HepG2 (cell line): ENCODE measurements around the gene RANBP3. TPM values are rescaled to one million over a fixed set of nuclear protein-coding genes. Genes with fewer than 3 reads are reported as not detected.
A peak's percentile ranks its signal among the peaks of the same experiment; 100 is the strongest.

ENCODE experiments used
- CREB3 ChIP-seq: sonication (generic); formaldehyde crosslinking; IDR thresholded peaks from 2 replicates; pipeline ENCODE4 v1.5.0; 2020; ENCODE audit warnings: missing genetic modification reagents
- EP300 ChIP-seq, 3 experiments: sonication (generic) in 1 of 3; formaldehyde crosslinking in 1 of 3; IDR thresholded peaks; 2 replicates each; pipeline versions ENCODE4 v1.5.1 to v1.6.1; 2011 to 2020; ENCODE audit warnings: low read depth in 2 of 3, low read length in 2 of 3, borderline replicate concordance in 1 of 3, improper control_type of control experiment in 1 of 3, mild to moderate bottlenecking in 1 of 3, missing genetic modification reagents in 1 of 3, moderate library complexity in 1 of 3
- GFI1 ChIP-seq: sonication (generic); formaldehyde crosslinking; IDR thresholded peaks from 2 replicates; pipeline ENCODE4 v1.5.0; 2020; ENCODE audit warnings: missing genetic modification reagents, mild to moderate bottlenecking, borderline replicate concordance
- HIVEP1 ChIP-seq: sonication (generic); formaldehyde crosslinking; IDR thresholded peaks from 2 replicates; pipeline ENCODE4 v1.4.0; 2020; ENCODE audit warnings: mild to moderate bottlenecking, missing genetic modification reagents
- ISL2 ChIP-seq: sonication (generic); formaldehyde crosslinking; IDR thresholded peaks from 2 replicates; pipeline ENCODE4 v1.5.0; 2020; ENCODE audit warnings: missing genetic modification reagents
- KDM5A ChIP-seq: fragments of 200-600 bp; sonication (generic); IDR thresholded peaks from 2 replicates; pipeline ENCODE4 v1.7.0; 2018; ENCODE audit warnings: antibody characterized with exemption, mild to moderate bottlenecking, low read length, borderline replicate concordance
- KMT2B ChIP-seq: IDR thresholded peaks from 2 replicates; pipeline ENCODE4 v1.6.1; 2016; ENCODE audit warnings: missing genetic modification reagents, missing compliant biosample characterization
- MEF2D ChIP-seq: sonication (generic); formaldehyde crosslinking; IDR thresholded peaks from 2 replicates; pipeline ENCODE4 v1.5.1; 2020; ENCODE audit warnings: mild to moderate bottlenecking, missing genetic modification reagents
- NAIF1 ChIP-seq: sonication (generic); formaldehyde crosslinking; IDR thresholded peaks from 2 replicates; pipeline ENCODE4 v1.5.0; 2020; ENCODE audit warnings: mild to moderate bottlenecking, missing genetic modification reagents, borderline replicate concordance
- NFE2 ChIP-seq: sonication (generic); formaldehyde crosslinking; IDR thresholded peaks from 2 replicates; pipeline ENCODE4 v1.4.0; 2020; ENCODE audit warnings: missing genetic modification reagents
- PBX3 ChIP-seq: sonication (generic); formaldehyde crosslinking; IDR thresholded peaks from 2 replicates; pipeline ENCODE4 v1.8.1; 2023; ENCODE audit warnings: missing genetic modification reagents, inconsistent platforms, borderline replicate concordance
- PITX1 ChIP-seq: sonication (generic); formaldehyde crosslinking; IDR thresholded peaks from 2 replicates; pipeline ENCODE4 v1.5.1; 2020; ENCODE audit warnings: mild to moderate bottlenecking, missing genetic modification reagents
- RNF2 ChIP-seq: fragments of 450-650 bp; conservative IDR thresholded peaks from 2 replicates; pipeline ENCODE4 v1.6.1; 2016; ENCODE audit warnings: low read depth
- SKI ChIP-seq: fragments of 450-650 bp; IDR thresholded peaks from one replicate; pipeline ENCODE4 v1.6.1; 2018; ENCODE audit warnings: mild to moderate bottlenecking; ENCODE audit not compliant: partially characterized antibody
- SSRP1 ChIP-seq: IDR thresholded peaks from 2 replicates; pipeline ENCODE4 v1.6.1; 2016; ENCODE audit warnings: control low read depth
- TARDBP ChIP-seq: sonication (generic); formaldehyde crosslinking; IDR thresholded peaks from 2 replicates; pipeline ENCODE4 v1.8.0; 2022; ENCODE audit warnings: mild to moderate bottlenecking, missing genetic modification reagents
- YEATS2 ChIP-seq: sonication (generic); formaldehyde crosslinking; IDR thresholded peaks from 2 replicates; pipeline ENCODE4 v1.4.0; 2020; ENCODE audit warnings: missing genetic modification reagents, borderline replicate concordance
- ZNF121 ChIP-seq: sonication (generic); formaldehyde crosslinking; IDR thresholded peaks from 2 replicates; pipeline ENCODE4 v1.5.0; 2020; ENCODE audit warnings: mild to moderate bottlenecking, missing genetic modification reagents
- ZNF124 ChIP-seq: sonication (generic); formaldehyde crosslinking; IDR thresholded peaks from 2 replicates; pipeline ENCODE4 v1.4.0; 2020; ENCODE audit warnings: missing genetic modification reagents
- ZNF572 ChIP-seq: sonication (generic); formaldehyde crosslinking; IDR thresholded peaks from 2 replicates; pipeline ENCODE4 v1.5.1; 2020; ENCODE audit warnings: mild to moderate bottlenecking, missing genetic modification reagents
- polyA plus RNA-seq, 8 experiments: library from polyadenylated mRNA; depleted of rRNA in 3 of 8; stranded (reverse) in 7 of 8; unstranded in 1 of 8; fragments of >200 nt; fragmentation: Illumina TruSeq in 4 of 8; extraction: Trizol in 4 of 8; gene quantifications; 2 replicates each; pipeline versions ENCODE4 v1.2.1 to v1.2.3, GENCODE V29; 2011 to 2016; ENCODE audit warnings: low read depth in 4 of 8, missing spikeins in 1 of 8, mixed read lengths in 1 of 8; ENCODE audit not compliant: insufficient read depth in 1 of 8
- total RNA-seq, 5 experiments: library from RNA; depleted of rRNA; stranded (reverse); fragments of >200 nt; fragmentation: Illumina TruSeq; extraction: Trizol; gene quantifications; 2 replicates each; pipeline ENCODE4 v1.2.3, GENCODE V29; 2016; ENCODE audit warnings: low read depth in 1 of 5
- TF ChIP-seq, protein P1 (sequence below): sonication (generic); formaldehyde crosslinking; IDR thresholded peaks from 2 replicates; pipeline ENCODE4 v1.4.0; 2020; ENCODE audit warnings: missing genetic modification reagents
- TF ChIP-seq, protein P2 (sequence below): sonication (generic); formaldehyde crosslinking; IDR thresholded peaks from 2 replicates; pipeline ENCODE4 v1.4.0; 2020; ENCODE audit warnings: mild to moderate bottlenecking, missing genetic modification reagents

The RANBP3 gene
- total and polyA plus RNA-seq, 2 of the 13 experiments (the other 11 are each of a cell fraction or from before 2014, with no cell fraction given): 39.5 to 149 TPM

GRCh38 chr19:5974721-5975387, 3.1 kb downstream of the RANBP3 start (continued):
- TF ChIP-seq, protein P1, sequence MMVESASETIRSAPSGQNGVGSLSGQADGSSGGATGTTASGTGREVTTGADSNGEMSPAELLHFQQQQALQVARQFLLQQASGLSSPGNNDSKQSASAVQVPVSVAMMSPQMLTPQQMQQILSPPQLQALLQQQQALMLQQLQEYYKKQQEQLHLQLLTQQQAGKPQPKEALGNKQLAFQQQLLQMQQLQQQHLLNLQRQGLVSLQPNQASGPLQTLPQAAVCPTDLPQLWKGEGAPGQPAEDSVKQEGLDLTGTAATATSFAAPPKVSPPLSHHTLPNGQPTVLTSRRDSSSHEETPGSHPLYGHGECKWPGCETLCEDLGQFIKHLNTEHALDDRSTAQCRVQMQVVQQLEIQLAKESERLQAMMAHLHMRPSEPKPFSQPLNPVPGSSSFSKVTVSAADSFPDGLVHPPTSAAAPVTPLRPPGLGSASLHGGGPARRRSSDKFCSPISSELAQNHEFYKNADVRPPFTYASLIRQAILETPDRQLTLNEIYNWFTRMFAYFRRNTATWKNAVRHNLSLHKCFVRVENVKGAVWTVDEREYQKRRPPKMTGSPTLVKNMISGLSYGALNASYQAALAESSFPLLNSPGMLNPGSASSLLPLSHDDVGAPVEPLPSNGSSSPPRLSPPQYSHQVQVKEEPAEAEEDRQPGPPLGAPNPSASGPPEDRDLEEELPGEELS (CRISPR knock-in tag): peak; percentile 81
- peak; percentile 35; the same call in 1 of the 2 replicates for TF ChIP-seq KMT2B
- TF ChIP-seq MEF2D: peak; percentile 62; the same call in 1 of the 2 replicates
- no peak; the same call in 1 of the 2 replicates for TF ChIP-seq YEATS2 (CRISPR knock-in tag)
- TF ChIP-seq ZNF572 (CRISPR knock-in tag): 0 out of 2 replicates have a peak, but pooled peaks have one; percentile 55
- TF ChIP-seq TARDBP: 0 out of 2 replicates have a peak, but pooled peaks have one; percentile 16
- peak in 1 of 2 experiments; percentile 83; a peak in 2 of 4 replicates for TF ChIP-seq EP300 (IDR thresholded peaks at IDR 0.05; ENCODE audit: low read depth in 2 of 2, low read length in 2 of 2)
- TF ChIP-seq EP300 (CRISPR knock-in tag; IDR thresholded peaks at IDR 0.05; ENCODE audit: borderline replicate concordance): peak; percentile 71; the same call in 1 of the 2 replicates
- no peak for TF ChIP-seq ZNF121 (CRISPR knock-in tag)
- TF ChIP-seq KDM5A: no peak
- TF ChIP-seq ISL2 (CRISPR knock-in tag): peak; percentile 67
- TF ChIP-seq NAIF1 (CRISPR knock-in tag): no peak
- 0 out of 2 replicates have a peak, but pooled peaks have one; percentile 36 for TF ChIP-seq CREB3 (CRISPR knock-in tag)
- TF ChIP-seq RNF2: no peak
- TF ChIP-seq PBX3 (CRISPR knock-in tag): no peak
- TF ChIP-seq PITX1 (CRISPR knock-in tag): peak; percentile 57; the same call in 1 of the 2 replicates
- peak; percentile 21; the same call in 1 of the 2 replicates for TF ChIP-seq SSRP1 (CRISPR knock-in tag)
- TF ChIP-seq HIVEP1 (CRISPR knock-in tag): no peak
- TF ChIP-seq, protein P2, sequence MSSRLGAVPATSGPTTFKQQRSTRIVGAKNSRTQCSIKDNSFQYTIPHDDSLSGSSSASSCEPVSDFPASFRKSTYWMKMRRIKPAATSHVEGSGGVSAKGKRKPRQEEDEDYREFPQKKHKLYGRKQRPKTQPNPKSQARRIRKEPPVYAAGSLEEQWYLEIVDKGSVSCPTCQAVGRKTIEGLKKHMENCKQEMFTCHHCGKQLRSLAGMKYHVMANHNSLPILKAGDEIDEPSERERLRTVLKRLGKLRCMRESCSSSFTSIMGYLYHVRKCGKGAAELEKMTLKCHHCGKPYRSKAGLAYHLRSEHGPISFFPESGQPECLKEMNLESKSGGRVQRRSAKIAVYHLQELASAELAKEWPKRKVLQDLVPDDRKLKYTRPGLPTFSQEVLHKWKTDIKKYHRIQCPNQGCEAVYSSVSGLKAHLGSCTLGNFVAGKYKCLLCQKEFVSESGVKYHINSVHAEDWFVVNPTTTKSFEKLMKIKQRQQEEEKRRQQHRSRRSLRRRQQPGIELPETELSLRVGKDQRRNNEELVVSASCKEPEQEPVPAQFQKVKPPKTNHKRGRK (CRISPR knock-in tag): no peak
- TF ChIP-seq NFE2 (CRISPR knock-in tag): no peak
- TF ChIP-seq ZNF124 (CRISPR knock-in tag): no peak; the same call in 1 of the 2 replicates
- peak; percentile 73 for TF ChIP-seq GFI1
- no peak for TF ChIP-seq SKI
